K562 (cell line): Measurements from ENCODE around the gene KCNB1. TPM values are rescaled to one million over a fixed set of nuclear protein-coding genes. Genes with fewer than 3 reads are reported as not detected.
A peak's percentile ranks its signal among the peaks of the same experiment; 100 is the strongest.

Experiments used
- ATAC-seq: fragments of 200-7000 bp; cut with Tn5 transposase; 3 replicates; pipeline ENCODE4 v1.9.1; 2020; ENCODE audit warnings: moderate library complexity
- BruUV-seq: library from RNA; stranded (reverse); fragments of 400-500 nt; replicated peaks from 2 replicates; lab custom pipeline; 2021; lab: Mats Ljungman, UMichigan
- CTCF ChIA-PET: fragments of 300-600 bp; formaldehyde crosslinking; extraction: SDS; loops from one replicate; lab custom pipeline; 2021; ENCODE audit warnings: low intra/inter-chr PET ratio; lab: Yijun Ruan, JAX
- POLR2A ChIA-PET: fragments of 300-600, 350-650 bp; sonication (Branson Sonifier 250); formaldehyde crosslinking; extraction: SDS; loops from one replicate; lab custom pipeline; 2021; ENCODE audit warnings: antibody characterized with exemption, inconsistent platforms; lab: Yijun Ruan, JAX
- DNase-seq, 4 experiments: peaks; one replicate each; pipeline versions ENCODE4 v3.0.0 to v3.0.0-alpha.2; 2011 to 2018; ENCODE audit warnings: low spot score in 3 of 4, mixed read lengths in 3 of 4; ENCODE audit errors: extremely low read depth in 1 of 4
- FAIRE-seq: peaks from 2 replicates; lab custom pipeline; 2011; peaks lifted over from hg19 to GRCh38; lab: Jason Lieb, UNC
- H2AFZ ChIP-seq: 2 replicates; pipeline ENCODE4 v1.6.0; 2011; ENCODE audit warnings: low read depth, low read length, control low read depth, inconsistent platforms
- H3K27ac ChIP-seq: fragments of 200-600 bp; 3 replicates; pipeline ENCODE4 v1.8.0; 2011; ENCODE audit warnings: low read depth, mild to moderate bottlenecking, control low read depth, inconsistent platforms, low read length, moderate library complexity, mixed read lengths; ENCODE audit errors: extremely low read depth
- H3K27me3 ChIP-seq, 2 experiments: fragments of 300-600 bp in 1 of 2; 2 replicates in 1 of 2; 3 replicates in 1 of 2; pipeline versions ENCODE4 v1.6.0 to v1.8.0; 2011; ENCODE audit warnings: inconsistent platforms in 2 of 2, low read length in 2 of 2, mild to moderate bottlenecking in 1 of 2, mixed read lengths in 1 of 2, moderate library complexity in 1 of 2; ENCODE audit not compliant: control insufficient read depth in 2 of 2, insufficient read depth in 2 of 2
- H3K36me3 ChIP-seq: fragments of 300-600 bp; 3 replicates; pipeline ENCODE4 v1.8.0; 2011; ENCODE audit warnings: mild to moderate bottlenecking, low read length, inconsistent platforms; ENCODE audit not compliant: control insufficient read depth, insufficient read depth
- H3K4me1 ChIP-seq, 2 experiments: fragments of 200-600 bp in 1 of 2; replicated peaks in 1 of 2; 2 replicates in 1 of 2; 3 replicates in 1 of 2; pipeline versions ENCODE4 v1.5.1 to v1.8.0; 2011; ENCODE audit warnings: inconsistent platforms in 2 of 2, low read length in 2 of 2, mild to moderate bottlenecking in 1 of 2, mixed read lengths in 1 of 2, moderate library complexity in 1 of 2; ENCODE audit not compliant: control insufficient read depth in 2 of 2, insufficient read depth in 2 of 2
- H3K4me2 ChIP-seq: 2 replicates; pipeline ENCODE4 v1.6.1; 2011; ENCODE audit warnings: low read length, control low read depth, inconsistent platforms, mixed read lengths; ENCODE audit not compliant: insufficient read depth
- H3K4me3 ChIP-seq: fragments of 200-600 bp; sonication (generic), shearing (Covaris generic); 2 replicates; pipeline ENCODE4 v1.5.1; 2016; ENCODE audit warnings: control low read depth, inconsistent platforms
- H3K79me2 ChIP-seq: fragments of 200-600 bp; 3 replicates; pipeline ENCODE4 v1.8.0; 2011; ENCODE audit warnings: low read length, inconsistent platforms; ENCODE audit not compliant: control insufficient read depth, insufficient read depth
- H3K9ac ChIP-seq, 2 experiments: 2 replicates each; pipeline versions ENCODE4 v1.6.0 to v1.6.1; 2011; ENCODE audit warnings: low read depth in 2 of 2, low read length in 2 of 2, control low read depth in 1 of 2, inconsistent platforms in 1 of 2, mild to moderate bottlenecking in 1 of 2, mixed read lengths in 1 of 2; ENCODE audit not compliant: insufficient read depth in 1 of 2
- H3K9me1 ChIP-seq: one replicate; pipeline ENCODE4 v1.6.0; 2011; ENCODE audit warnings: inconsistent platforms, mild to moderate bottlenecking, low read length, moderate library complexity; ENCODE audit not compliant: control insufficient read depth, insufficient read depth
- H3K9me3 ChIP-seq: replicated peaks from 2 replicates; pipeline ENCODE4 v1.5.1; 2011; ENCODE audit warnings: low read depth, low read length, inconsistent platforms; ENCODE audit not compliant: control insufficient read depth, insufficient read depth
- H4K20me1 ChIP-seq: replicated peaks from 2 replicates; pipeline ENCODE4 v1.6.1; 2011; ENCODE audit warnings: low read length, inconsistent platforms, mixed read lengths; ENCODE audit not compliant: control insufficient read depth, insufficient read depth
- ARNT ChIP-seq, 2 experiments: fragments of 450-650 bp; IDR thresholded peaks; 2 replicates each; pipeline ENCODE4 v1.6.1; 2016; ENCODE audit warnings: mild to moderate bottlenecking in 1 of 2
- EP300 ChIP-seq: IDR thresholded peaks from 2 replicates; pipeline ENCODE4 v1.6.1; 2012; ENCODE audit warnings: low read length, improper control_type of control experiment
- POLR3G ChIP-seq: IDR thresholded peaks from 2 replicates; pipeline ENCODE4 v1.6.1; 2011; ENCODE audit not compliant: insufficient read length, insufficient replicate concordance; ENCODE audit errors: extremely low read depth
- RB1 ChIP-seq: fragments of 450-650 bp; IDR thresholded peaks from 2 replicates; pipeline ENCODE4 v1.6.1; 2017; ENCODE audit warnings: low read depth, mild to moderate bottlenecking
- RBM25 ChIP-seq: fragments of 200-400 bp; formaldehyde crosslinking; IDR thresholded peaks from 2 replicates; pipeline ENCODE4 v1.6.1; 2018; ENCODE audit warnings: low read length, low read depth, moderate library complexity; ENCODE audit not compliant: severe bottlenecking
- TFAP4 ChIP-seq: sonication (generic); formaldehyde crosslinking; IDR thresholded peaks from 2 replicates; pipeline ENCODE4 v1.8.0; 2022; ENCODE audit warnings: missing genetic modification reagents, mild to moderate bottlenecking, moderate library complexity, borderline replicate concordance
- ZNF280B ChIP-seq: fragments of 250-450 bp; sonication (Bioruptor Pico); IDR thresholded peaks from 2 replicates; pipeline ENCODE4 v1.5.1; 2021; ENCODE audit warnings: mild to moderate bottlenecking
- ZSCAN32 ChIP-seq: fragments of 450-650 bp; formaldehyde crosslinking; IDR thresholded peaks from 2 replicates; pipeline ENCODE4 v1.4.0; 2020; ENCODE audit warnings: mild to moderate bottlenecking, moderate library complexity
- WGBS: fragments of 100-300 bp; shearing (Covaris generic); methylation state at CpG from one replicate; pipeline ENCODE4 v1.1.6; 2016; ENCODE audit warnings: low coverage, mixed read lengths; ENCODE audit not compliant: insufficient coverage; ENCODE audit errors: missing lambda C conversion rate; 5-methylcytosine and 5-hydroxymethylcytosine counted together
- in situ Hi-C: fragments of 300-500 bp; cut with MboI; formaldehyde crosslinking; loops from 4 replicates; pipeline ENCODE4 v1.15.0; 2018; ENCODE audit warnings: inconsistent platforms, mixed read lengths
- intact Hi-C: fragments of 100-400 bp; cut with micrococcal nuclease; formaldehyde crosslinking; loops from 2 replicates; pipeline ENCODE4 v1.14.2; 2022
- polyA plus RNA-seq, 8 experiments: library from polyadenylated mRNA; depleted of rRNA in 4 of 8; stranded (reverse) in 5 of 8; unstranded in 3 of 8; fragments of >200 nt; fragmentation: Nextera tagmentation in 2 of 8; fragmentation: Illumina TruSeq in 1 of 8; extraction: Ambion mirVana in 2 of 8; extraction: Trizol in 1 of 8; gene quantifications; 2 replicates each; pipeline versions ENCODE4 v1.2.1 to v1.2.3, GENCODE V29; 2011 to 2014; ENCODE audit warnings: inconsistent platforms in 1 of 8, missing spikeins in 1 of 8
- total RNA-seq, 7 experiments: library from RNA; depleted of rRNA in 6 of 7; stranded (reverse); fragments of >200 nt in 6 of 7; fragmentation: Illumina TruSeq in 2 of 7; extraction: Trizol in 2 of 7; gene quantifications; 2 replicates each; pipeline versions ENCODE4 v1.2.1 to v1.2.3, GENCODE V29; 2011 to 2021; ENCODE audit warnings: low replicate concordance in 1 of 7

KCNB1 gene
- total and polyA plus RNA-seq, 9 of the 15 experiments (the other 6 are each of a cell fraction or from before 2014, with no cell fraction given) = 0.01 to 0.06 TPM; not detected in 7

- peaks cover 27 to 35% of the 10 kb centered on the region in 2 experiments; a peak in 4 of 5 replicates for H3K27me3 ChIP-seq
- no peak for TF ChIP-seq RB1
- TF ChIP-seq POLR3G = no peak
- TF ChIP-seq ZSCAN32 = no peak
- TF ChIP-seq RBM25 = peak; percentile 19
- no peak for TF ChIP-seq EP300
- TF ChIP-seq ARNT (IDR thresholded peaks at IDR 0.05) = no peak
- TF ChIP-seq TFAP4 (CRISPR knock-in tag) = no peak
- TF ChIP-seq ZNF280B (CRISPR knock-in tag) = no peak
- no peaks in the 10 kb centered on the region; the same call in 1 of the 2 replicates for H4K20me1 ChIP-seq
- no peak for ATAC-seq
- no peaks in the 10 kb centered on the region for H3K79me2 ChIP-seq
- H3K9me3 ChIP-seq = no peaks in the 10 kb centered on the region
- no TSS peak for BruUV-seq
- in situ Hi-C loops (loop anchor here (25.0 kb wide), 1 partner anchor 538 kb away; no protein-coding TSS in a partner anchor), intact Hi-C loops (no loop called here)
- CTCF ChIA-PET = no interaction called here
- H3K36me3 ChIP-seq = no peaks in the 10 kb centered on the region
- no peak overlapping the region for H3K9ac ChIP-seq
- H3K9me1 ChIP-seq = no peaks in the 10 kb centered on the region
- WGBS = 6% methylated on average over 1 of the region's 1 CpG
- no peak overlapping the region; the same call in 2 of the 3 replicates for H3K27ac ChIP-seq
- H2AFZ ChIP-seq = no peak overlapping the region
- no peak overlapping the region for H3K4me2 ChIP-seq
- FAIRE-seq = no peak
- H3K4me1 ChIP-seq = no peaks in the 10 kb centered on the region
- POLR2A ChIA-PET = no interaction called here
- DNase-seq = no peak
- no peak overlapping the region for H3K4me3 ChIP-seq
These were observed 133.4 kb downstream of the KCNB1 start for GRCh38 chr20:49349078-49349477.
